ENCODE data around the gene GSTA1. TPM values are rescaled to one million over a fixed set of nuclear protein-coding genes. Genes with fewer than 3 reads are reported as not detected.

The GSTA1 gene
- total RNA-seq, 1 experiment from 2014 or later = not detected

DNA sequence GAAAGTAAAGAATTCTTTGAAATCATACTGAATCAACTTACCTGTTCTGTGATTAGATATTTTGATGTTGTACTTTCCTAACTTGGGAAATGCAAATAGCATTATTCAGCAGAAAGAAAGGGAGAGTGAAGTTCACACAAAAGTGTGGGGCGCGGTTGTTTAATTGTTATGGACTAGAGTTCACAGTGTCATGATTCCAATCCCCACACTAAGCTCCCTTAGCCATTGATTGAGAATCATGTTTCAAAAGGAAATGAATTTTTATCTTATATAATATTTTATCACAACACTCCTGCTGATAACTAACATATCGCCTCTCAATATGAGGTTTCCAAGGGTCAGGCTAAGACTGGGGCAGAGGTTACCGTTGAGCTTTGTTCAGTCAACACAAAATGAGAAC is 40.0 kb upstream of the GSTA1 start:
- Histone ChIP-seq H3K18ac (ENCODE audit: insufficient read length, low read depth, low read length) (no peak overlapping the region), H4K91ac (ENCODE audit: insufficient read length, low read depth, low read length) (no peak overlapping the region), H2BK5ac (ENCODE audit: insufficient read length, low read length) (no peak overlapping the region), H2AK5ac (ENCODE audit: insufficient read length, low read length) (no peak overlapping the region), H3K79me2 (ENCODE audit: insufficient read depth, low read length) (no peaks in the 10 kb centered on the region), H3T11ph (ENCODE audit: low read length) (no peak overlapping the region), H2BK12ac (ENCODE audit: insufficient read length, low read depth, low read length) (no peak overlapping the region), H2BK20ac (ENCODE audit: low read depth, low read length, poor library complexity, severe bottlenecking) (no peak overlapping the region), H4K20me1 (ENCODE audit: control insufficient read depth, insufficient read depth, insufficient read length) (no peaks in the 10 kb centered on the region), H3K27ac (ENCODE audit: insufficient read length, low read depth, low read length) (no peak overlapping the region), H3K14ac (ENCODE audit: insufficient read depth, low read length) (no peak overlapping the region), H3K4me1 (ENCODE audit: insufficient read depth, low read length) (no peaks in the 10 kb centered on the region), H4K8ac (replicated peaks; ENCODE audit: insufficient read length, low read depth, low read length) (no peak overlapping the region), H4K5ac (ENCODE audit: insufficient read length, low read depth, low read length) (no peak overlapping the region), H3K27me3 (ENCODE audit: insufficient read depth, low read length) (no peaks in the 10 kb centered on the region), H3K4me2 (ENCODE audit: insufficient read depth, insufficient read length, low read length) (no peak overlapping the region), H2BK120ac (ENCODE audit: low read depth, low read length, poor library complexity, severe bottlenecking) (no peak overlapping the region), H3K4ac (ENCODE audit: low read depth, low read length) (no peak overlapping the region), H2BK15ac (ENCODE audit: low read depth, low read length) (no peak overlapping the region), H3K23ac (ENCODE audit: insufficient read length, low read depth, low read length) (no peak overlapping the region), H2AFZ (ENCODE audit: low read length) (no peak overlapping the region), H3K23me2 (ENCODE audit: insufficient read length, low read depth, low read length, poor library complexity, severe bottlenecking) (no peaks in the 10 kb centered on the region), H3K56ac (ENCODE audit: insufficient read length, low read depth, low read length) (no peak overlapping the region), H3K79me1 (ENCODE audit: insufficient read depth, low read depth, low read length, poor library complexity, severe bottlenecking) (no peaks in the 10 kb centered on the region), H3K9ac (ENCODE audit: extremely low read depth, insufficient read length, low read length) (no peak overlapping the region), H3K9me3 (ENCODE audit: control insufficient read depth, low read depth, low read length) (no peaks in the 10 kb centered on the region)
- H3K9me3 Mint-ChIP-seq = peaks cover 7 to 13% of the 10 kb centered on the region in 2 experiments
- no peak for TF ChIP-seq CTCF (conservative IDR thresholded peaks at IDR 0.05)
- no peak for DNase-seq
- peaks cover 4% of the 10 kb centered on the region in 2 experiments; a peak in 3 of 4 replicates for H3K4me1 Mint-ChIP-seq
- peaks cover 0 to 7% (median 2%) of the 10 kb centered on the region in 3 experiments; a peak in 5 of 7 replicates for H3K36me3 Mint-ChIP-seq (ENCODE audit: insufficient read depth in 1 of 3, low read depth in 3 of 3)
- no peak overlapping the region for H3K4me3 Mint-ChIP-seq
- H3K27me3 Mint-ChIP-seq (ENCODE audit: low read depth) = peaks cover 10% of the 10 kb centered on the region
- no CpG with 5 or more reads among the region's 4 CpGs for WGBS (ENCODE audit: extremely low coverage, insufficient read length, low lambda C conversion rate)
- H3K27ac Mint-ChIP-seq = no peak overlapping the region

Data from H9 (cell line).